Activated CD8-positive, alpha-beta T cell treated with anti-CD3 and anti-CD28 coated beads for 36 hours (primary cell): ENCODE measurements around the gene ASPSCR1. TPM values are rescaled to one million over a fixed set of nuclear protein-coding genes. Genes with fewer than 3 reads are reported as not detected.

ENCODE experiments used
- ATAC-seq: fragments of 200-7000 bp; cut with Tn5 transposase; one replicate; pipeline ENCODE4 v1.10.0; 2021; ENCODE audit warnings: mild to moderate bottlenecking, moderate library complexity
- CTCF ChIA-PET: fragments of 350-600 bp; sonication (Branson Sonifier 250); formaldehyde crosslinking; loops from one replicate; lab custom pipeline; 2021; ENCODE audit warnings: antibody characterized with exemption; lab: Charles Lee
- POLR2A ChIA-PET: fragments of 350-600 bp; sonication (Branson Sonifier 250); formaldehyde crosslinking; loops from one replicate; lab custom pipeline; 2021; ENCODE audit warnings: antibody characterized with exemption; lab: Charles Lee
- DNase-seq: peaks from one replicate; pipeline ENCODE4 v3.0.0-alpha.2; 2020
- H3K27ac Mint-ChIP-seq: one replicate; pipeline ENCODE4 v1.8.0; 2021; ENCODE audit warnings: mild to moderate bottlenecking, mixed read lengths
- H3K27me3 Mint-ChIP-seq: one replicate; pipeline ENCODE4 v1.8.0; 2021; ENCODE audit warnings: mixed read lengths
- H3K36me3 Mint-ChIP-seq: one replicate; pipeline ENCODE4 v1.8.0; 2021; ENCODE audit warnings: low read depth, mixed read lengths
- H3K4me1 Mint-ChIP-seq: one replicate; pipeline ENCODE4 v1.8.0; 2021; ENCODE audit warnings: low read depth, mixed read lengths
- H3K4me3 Mint-ChIP-seq: one replicate; pipeline ENCODE4 v1.8.0; 2021; ENCODE audit warnings: mild to moderate bottlenecking, moderate library complexity, mixed read lengths
- H3K9me3 Mint-ChIP-seq: one replicate; pipeline ENCODE4 v1.8.0; 2021; ENCODE audit warnings: mixed read lengths
- CTCF ChIP-seq: fragments of 200-600 bp; IDR thresholded peaks from one replicate; pipeline ENCODE4 v1.8.0; 2022; ENCODE audit warnings: antibody characterized with exemption, mild to moderate bottlenecking
- intact Hi-C: fragments of 100-400 bp; cut with micrococcal nuclease; formaldehyde crosslinking; loops from one replicate; pipeline ENCODE4 v1.10.0; 2022
- total RNA-seq, 2 experiments: library from RNA; stranded (reverse); gene quantifications; one replicate each; pipeline ENCODE4 v1.2.3, GENCODE V29; 2021

Gene ASPSCR1
- total RNA-seq, 2 experiments from 2014 or later = 18.7 to 24.5 TPM

DNA sequence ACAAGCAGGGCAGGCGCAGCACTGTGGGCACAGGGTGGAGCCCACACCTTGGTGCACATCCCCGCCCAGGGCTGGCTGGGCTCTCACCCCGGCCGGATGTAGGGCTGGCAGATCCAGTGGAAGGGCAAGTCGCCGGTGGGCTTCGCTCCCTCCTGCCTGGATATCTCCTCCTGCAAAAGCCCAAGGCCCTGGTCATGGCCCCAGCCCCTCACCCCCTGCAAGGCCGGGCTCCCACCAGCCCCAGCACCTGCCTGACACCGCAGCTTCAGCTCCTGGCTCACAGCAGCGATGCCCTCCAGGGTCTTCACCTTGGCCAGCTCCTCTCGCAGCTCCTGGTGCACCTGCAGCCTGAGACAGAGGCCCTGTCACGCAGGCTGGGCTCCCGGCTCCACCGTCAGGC, 83.2 kb downstream of the ASPSCR1 start:
- H3K36me3 Mint-ChIP-seq = peaks cover 1% of the 10 kb centered on the region
- DNase-seq = no peak
- ATAC-seq = no peak
- intact Hi-C loops = no loop called here
- ChIA-PET CTCF (interaction anchor here (2.2 kb wide), 1 partner anchor 30 kb away, joined by 5 read pairs; no protein-coding TSS in a partner anchor), POLR2A (interaction anchor here (1.2 to 7.4 kb wide), 3 partner anchors 8 to 28 kb away, joined by 4 to 98 read pairs (median 4); partner anchors contain the start of genes GPS1 and RFNG)
- no peak overlapping the region for H3K27ac Mint-ChIP-seq
- TF ChIP-seq CTCF = no peak
- no peaks in the 10 kb centered on the region for H3K9me3 Mint-ChIP-seq
- peaks cover 9% of the 10 kb centered on the region for H3K4me1 Mint-ChIP-seq
- H3K4me3 Mint-ChIP-seq = no peak overlapping the region
- H3K27me3 Mint-ChIP-seq = no peaks in the 10 kb centered on the region

DNA sequence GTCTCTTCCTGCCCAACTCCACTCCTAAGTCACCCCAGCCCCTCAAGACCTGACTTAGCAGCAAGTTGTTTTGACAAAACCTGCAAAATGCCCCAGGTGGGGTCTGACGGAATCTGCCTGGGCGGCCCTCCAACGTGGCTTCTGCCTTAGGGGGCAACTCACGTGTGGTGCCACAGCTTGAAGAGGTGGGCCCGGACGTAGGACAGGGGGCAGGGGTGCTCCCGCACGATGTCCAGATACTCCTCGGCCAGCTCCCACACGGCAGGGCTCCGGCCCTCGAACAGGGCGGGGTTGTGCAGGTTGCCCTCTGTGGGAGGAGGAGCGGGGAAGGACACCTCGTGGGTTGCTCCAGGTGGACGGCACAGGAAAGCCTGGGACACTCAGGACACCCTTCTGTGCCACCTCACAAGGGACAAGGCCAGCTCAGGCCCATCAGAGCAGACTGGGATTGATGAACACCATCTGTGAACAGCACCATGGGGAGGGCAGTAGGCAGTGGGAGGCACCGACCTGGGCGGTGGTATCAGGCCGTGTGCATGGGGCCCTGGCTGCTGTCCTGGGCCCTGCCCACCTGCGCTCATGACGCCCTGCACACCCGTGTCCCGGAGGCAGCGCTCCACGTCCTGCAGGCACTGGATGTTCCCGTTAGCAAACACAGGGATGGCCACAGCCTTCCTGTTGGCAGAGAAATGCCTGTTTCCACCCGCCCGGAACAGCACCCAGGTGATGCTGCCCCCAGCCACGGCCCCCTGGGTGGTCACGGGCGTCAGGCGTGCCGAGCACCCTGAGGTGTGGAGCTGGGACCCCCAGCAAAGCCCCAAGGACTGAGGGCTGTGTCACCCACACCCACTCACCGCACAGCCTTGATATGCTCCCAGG, 83.9 kb downstream of the ASPSCR1 start:
- no peak for TF ChIP-seq CTCF
- Mint-ChIP-seq H3K4me1 (peaks cover 11% of the 10 kb centered on the region), H3K27ac (no peak overlapping the region), H3K36me3 (peaks cover 1% of the 10 kb centered on the region), H3K27me3 (no peaks in the 10 kb centered on the region), H3K9me3 (no peaks in the 10 kb centered on the region), H3K4me3 (no peak overlapping the region)
- ATAC-seq (no peak), DNase-seq (no peak)
- ChIA-PET POLR2A (interaction anchor here (0.9 to 7.4 kb wide), 3 partner anchors 9 to 27 kb away, joined by 4 to 98 read pairs (median 6); partner anchors contain the start of genes GPS1 and RFNG), CTCF (interaction anchor here (2.2 kb wide), 1 partner anchor 31 kb away, joined by 5 read pairs; no protein-coding TSS in a partner anchor)
- intact Hi-C loops = no loop called here

GRCh38 chr17:82062076-82062983, 84.9 kb downstream of the ASPSCR1 start:
- no peak for TF ChIP-seq CTCF
- Mint-ChIP-seq H3K27me3 (no peaks in the 10 kb centered on the region), H3K36me3 (peaks cover 1% of the 10 kb centered on the region), H3K4me3 (no peak overlapping the region), H3K4me1 (peaks cover 14% of the 10 kb centered on the region), H3K9me3 (no peaks in the 10 kb centered on the region), H3K27ac (no peak overlapping the region)
- ChIA-PET POLR2A (interaction anchor here (0.9 to 7.4 kb wide), 2 partner anchors 10 to 14 kb away, joined by 6 to 98 read pairs; partner anchors contain the start of genes GPS1 and RFNG), CTCF (no interaction called here)
- DNase-seq (no peak), ATAC-seq (no peak)
- intact Hi-C loops = no loop called here

DNA sequence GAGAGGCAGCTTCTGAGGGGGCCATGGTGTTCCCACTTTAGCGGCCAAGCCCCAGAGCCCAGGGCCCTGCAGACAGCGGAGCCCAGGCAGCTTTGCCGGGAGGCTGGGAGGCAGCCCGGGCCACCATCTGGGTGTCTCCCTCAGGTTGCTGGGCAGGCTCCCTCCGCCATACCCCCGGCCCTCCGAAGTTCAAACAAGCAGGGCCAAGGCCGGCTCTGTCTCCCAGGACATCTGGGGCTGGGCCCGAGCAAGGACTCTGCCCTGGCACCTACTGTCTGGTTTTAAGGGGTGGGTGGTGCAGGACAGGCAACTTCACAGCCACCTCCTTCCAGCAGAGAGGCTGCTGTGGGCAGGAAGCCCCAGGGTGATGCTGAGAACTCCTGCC, 85.5 kb downstream of the ASPSCR1 start:
- H3K4me3 Mint-ChIP-seq = no peak overlapping the region
- peaks cover 14% of the 10 kb centered on the region for H3K4me1 Mint-ChIP-seq
- ChIA-PET POLR2A (interaction anchor here (0.6 to 7.4 kb wide), 2 partner anchors 10 to 60 kb away, joined by 3 to 98 read pairs; partner anchors contain the start of genes GPS1 and RFNG), CTCF (no interaction called here)
- peaks cover 1% of the 10 kb centered on the region for H3K36me3 Mint-ChIP-seq
- no peak for DNase-seq
- no peak overlapping the region for H3K27ac Mint-ChIP-seq
- ATAC-seq = no peak
- no peaks in the 10 kb centered on the region for H3K9me3 Mint-ChIP-seq
- H3K27me3 Mint-ChIP-seq = no peaks in the 10 kb centered on the region
- no peak for TF ChIP-seq CTCF
- intact Hi-C loops = no loop called here
